Left kidney (tissue), 2 donors: ENCODE measurements around the gene NPHP4. TPM values are rescaled to one million over a fixed set of nuclear protein-coding genes. Genes with fewer than 3 reads are reported as not detected.
"Not testable (repeated sequence)": the region's sequence is repeated elsewhere in the genome, so short reads cannot be mapped to it uniquely, and the experiment has no call there.

Experiments used
- DNase-seq: peaks from one replicate; pipeline ENCODE4 v3.0.0-alpha.2; 2013
- polyA plus RNA-seq: library from polyadenylated mRNA; unstranded; fragments of 120-200 nt; gene quantifications from one replicate; pipeline ENCODE4 v1.2.1, GENCODE V29; 2013; ENCODE audit not compliant: insufficient read length

NPHP4 gene
- polyA plus RNA-seq, 1 donor: 12.9 TPM

GRCh38 chr1:5855196-5855897 lies 136.9 kb downstream of the NPHP4 start:
- DNase-seq: no peak

DNA sequence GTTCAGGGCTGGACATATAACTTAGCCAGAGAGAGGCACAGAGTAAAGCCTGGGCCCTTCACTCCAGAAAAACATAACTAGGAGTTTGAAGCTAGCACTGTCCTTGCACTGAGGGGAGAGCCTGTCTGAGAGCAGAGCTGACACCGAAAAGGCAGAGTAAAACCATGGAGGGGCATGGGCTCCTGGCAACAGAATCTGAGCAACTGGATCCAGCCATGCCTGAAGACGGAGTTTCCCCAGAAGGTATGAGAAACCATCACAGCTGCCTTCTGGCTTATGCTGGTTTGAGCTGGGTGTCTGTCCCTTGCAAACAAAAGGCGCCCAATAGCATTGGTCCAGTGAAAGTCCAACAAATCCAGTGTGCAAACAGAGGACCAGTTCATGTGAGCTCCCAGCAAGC lies 137.5 kb downstream of the NPHP4 start:
- no peak for DNase-seq

DNA sequence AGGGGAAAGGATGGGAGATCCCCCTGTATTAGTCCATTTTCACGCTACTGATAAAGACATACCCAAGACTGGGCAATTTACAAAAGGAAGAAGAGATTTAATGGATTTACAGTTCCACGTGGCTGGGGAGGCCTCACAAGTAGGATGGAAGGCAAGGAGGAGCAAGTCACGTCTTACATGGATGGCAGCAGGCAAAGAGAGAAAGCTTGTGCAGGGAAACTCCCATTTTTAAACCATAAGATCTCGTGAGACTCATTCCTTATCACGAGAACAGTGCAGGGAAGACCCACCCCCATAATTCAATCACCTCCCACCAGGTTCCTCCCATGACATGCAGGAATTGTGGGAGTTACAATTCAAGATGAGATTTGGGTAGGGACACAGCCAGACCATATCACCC lies 138.4 kb downstream of the NPHP4 start:
- DNase-seq: not testable (repeated sequence)

DNA sequence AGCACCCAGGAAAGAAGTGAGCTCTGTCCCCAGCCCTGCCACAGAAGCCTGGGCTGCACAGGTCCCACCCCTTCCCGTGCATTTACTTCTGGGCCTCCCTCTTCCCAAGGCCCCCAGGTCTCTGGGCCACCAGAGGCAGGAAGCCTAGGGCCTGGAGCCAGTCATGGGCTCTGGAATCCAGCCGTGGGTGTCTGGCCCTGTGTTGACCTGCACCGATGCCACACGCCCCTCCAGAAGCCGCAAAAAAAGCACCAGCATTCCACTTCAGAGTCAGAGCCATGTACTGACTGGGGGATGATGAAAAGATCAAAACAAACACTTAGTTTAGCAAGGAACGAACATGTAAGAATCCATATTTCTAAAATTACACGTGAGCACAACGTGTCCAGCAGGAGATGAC lies 141.7 kb downstream of the NPHP4 start:
- no peak for DNase-seq

DNA sequence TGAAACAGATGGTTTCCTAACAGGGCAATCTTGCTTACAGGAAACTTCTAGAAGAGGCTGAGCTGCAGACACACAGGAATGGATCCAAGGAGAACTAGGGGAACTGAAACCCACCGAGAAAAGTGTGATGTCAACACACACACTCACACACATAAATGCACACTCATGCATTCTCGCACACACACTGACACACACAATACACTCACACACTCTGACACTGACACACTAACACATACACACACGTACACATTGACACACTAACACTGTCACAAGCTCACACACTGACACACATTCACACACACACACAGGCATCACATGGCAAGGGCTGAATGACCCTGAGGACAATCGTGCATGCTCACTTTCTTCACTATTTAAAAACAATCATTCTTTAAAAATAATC lies 142.7 kb downstream of the NPHP4 start:
- DNase-seq: no peak

DNA sequence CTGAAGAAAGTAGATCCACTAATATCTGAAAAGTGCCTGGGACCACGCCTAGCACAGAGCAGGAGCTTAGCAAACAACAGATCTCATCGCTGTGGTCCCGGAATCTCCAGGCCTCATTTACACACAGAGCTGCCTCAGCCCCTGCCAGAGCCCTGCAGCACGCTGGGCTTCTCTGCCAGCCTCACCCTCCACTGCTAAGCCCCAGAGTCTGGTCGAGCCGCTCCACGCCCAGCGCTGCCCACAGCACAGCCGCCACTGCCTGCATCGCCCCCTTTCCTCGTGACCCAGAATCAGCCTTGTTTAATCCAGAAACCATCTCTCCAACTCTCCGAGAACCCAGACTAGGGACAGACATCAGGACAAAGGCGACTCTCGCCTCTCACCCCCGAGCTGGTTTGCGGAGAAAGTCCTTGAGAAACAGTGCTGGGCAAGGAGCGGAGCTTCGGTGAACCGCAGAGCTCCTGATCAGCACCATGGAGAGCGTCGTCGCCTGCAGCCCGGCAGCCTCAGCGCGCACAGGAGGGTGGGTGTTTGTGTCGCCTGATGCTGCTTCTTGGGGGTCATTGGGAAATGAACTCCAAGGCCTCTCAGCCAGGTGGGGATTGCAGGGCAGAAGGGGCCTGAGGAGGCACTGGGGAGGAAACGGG lies 145.1 kb downstream of the NPHP4 start:
- peak; percentile 55 for DNase-seq

DNA sequence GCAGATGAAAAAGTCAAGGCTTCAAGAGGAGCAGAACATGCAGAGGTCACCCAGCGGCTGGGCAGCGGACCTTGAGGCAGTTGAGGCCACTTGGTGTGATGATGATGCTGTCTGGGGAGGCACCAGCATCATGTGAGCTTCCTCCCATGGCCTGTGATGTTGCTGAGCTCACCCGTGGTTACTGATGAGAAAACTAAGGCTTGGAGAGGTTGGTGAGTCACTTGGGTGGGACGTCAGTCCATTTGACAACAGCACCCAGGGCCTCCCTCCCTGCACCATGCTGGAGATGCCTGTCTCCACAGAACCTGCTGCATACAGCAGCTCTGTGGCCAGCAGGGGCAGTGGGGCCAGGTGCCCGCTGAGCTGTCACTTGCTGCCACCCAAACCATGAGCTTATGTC lies 146.8 kb downstream of the NPHP4 start:
- DNase-seq: no peak

DNA sequence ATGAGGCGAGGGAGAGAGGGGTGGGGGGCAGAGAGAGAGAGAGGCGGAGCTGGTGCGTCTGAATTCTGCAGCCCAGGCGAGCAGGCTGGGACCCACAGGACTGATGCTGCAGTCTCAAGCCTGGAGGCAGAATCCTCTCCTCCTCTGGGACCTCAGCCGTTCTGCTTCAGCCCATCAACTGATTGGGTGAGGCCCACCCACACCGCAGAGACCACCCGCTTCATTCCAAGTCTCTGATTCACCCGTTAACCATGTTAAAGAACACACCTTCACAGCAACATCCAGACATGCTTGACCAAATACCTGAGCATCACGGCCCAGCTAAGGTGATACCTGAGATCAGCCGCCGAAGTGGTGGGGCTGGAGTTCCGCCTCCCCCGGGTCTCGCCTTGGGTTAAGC lies 147.8 kb downstream of the NPHP4 start:
- no peak for DNase-seq

- no peak for DNase-seq
Measured at GRCh38 chr1:5843521-5844096, 148.6 kb downstream of the NPHP4 start.

DNA sequence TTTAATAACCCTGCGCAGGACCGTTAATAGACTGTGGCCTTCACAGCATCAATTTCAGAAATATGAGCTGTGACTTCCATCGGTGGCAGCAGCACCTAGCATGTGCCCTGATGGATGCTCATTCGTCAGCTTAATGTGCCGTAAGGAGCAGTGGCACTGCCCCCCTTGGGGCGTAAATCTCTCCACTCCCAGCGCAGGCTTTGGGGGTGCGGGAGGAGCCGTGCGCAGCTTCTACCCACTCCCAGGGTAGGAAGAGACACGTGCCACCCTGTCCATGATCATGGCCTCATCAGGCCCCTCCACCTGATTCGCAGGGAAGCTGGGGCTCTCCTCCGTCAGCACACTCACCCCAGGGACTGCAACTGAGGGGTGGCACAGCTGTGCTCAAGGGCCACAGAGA lies 149.5 kb downstream of the NPHP4 start:
- no peak for DNase-seq

GRCh38 chr1:5840551-5841001 lies 151.6 kb downstream of the NPHP4 start:
- no peak for DNase-seq

GRCh38 chr1:5839881-5840550 lies 152.2 kb downstream of the NPHP4 start:
- DNase-seq: no peak

- no peak for DNase-seq
Measured at GRCh38 chr1:5839161-5839880, 152.9 kb downstream of the NPHP4 start.

- DNase-seq: no peak
Measured at GRCh38 chr1:5837976-5838653, 154.1 kb downstream of the NPHP4 start.

DNA sequence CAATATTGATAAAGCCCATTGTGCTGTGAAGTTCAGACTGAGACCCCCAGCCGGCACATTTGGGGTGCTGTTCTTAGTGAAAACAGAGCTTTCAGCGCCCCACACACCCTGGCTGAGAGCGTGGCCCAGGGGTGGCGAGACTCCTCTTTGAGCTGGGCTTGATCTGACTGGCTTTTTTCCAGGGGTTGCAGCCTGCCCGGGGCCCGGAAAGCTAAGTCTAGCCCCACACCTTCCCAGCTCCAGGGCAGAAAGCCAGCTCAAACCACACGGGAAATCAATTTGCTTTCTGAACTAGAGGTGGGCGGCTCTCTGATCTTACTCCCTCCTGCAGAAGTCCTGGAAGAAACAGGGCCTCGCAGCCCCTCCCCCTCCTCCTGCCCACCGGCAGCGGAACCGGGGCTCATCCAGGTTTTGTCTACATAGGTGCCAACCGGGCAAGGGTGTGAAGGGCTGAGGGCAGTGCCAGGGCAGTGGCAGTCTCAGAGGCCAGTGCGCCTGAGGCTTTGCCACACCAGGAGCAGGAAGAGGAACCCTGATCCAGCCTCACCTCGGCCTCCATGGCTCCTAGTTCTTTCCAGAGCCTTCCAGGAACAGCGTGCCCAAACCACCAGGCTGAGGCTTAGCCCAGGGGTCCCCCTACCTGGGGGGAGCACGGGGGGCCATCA lies 155.3 kb downstream of the NPHP4 start:
- no peak for DNase-seq

GRCh38 chr1:5835179-5835562 lies 157.1 kb downstream of the NPHP4 start:
- no peak for DNase-seq

- no peak for DNase-seq
Measured at GRCh38 chr1:5834477-5835178, 157.6 kb downstream of the NPHP4 start.

- no peak for DNase-seq
Measured at GRCh38 chr1:5833911-5834310, 158.3 kb downstream of the NPHP4 start.

GRCh38 chr1:5832916-5833895 lies 159.0 kb downstream of the NPHP4 start:
- no peak for DNase-seq
